ENCODE measurements around the gene ZBTB16.

- no peak for TF ChIP-seq CTCF (IDR thresholded peaks at IDR 0.05; ENCODE audit: low read length)
- TF ChIP-seq EZH2 (optimal IDR thresholded peaks at IDR 0.05; ENCODE audit: low read depth, low read length), result no peak
- no peak for TF ChIP-seq EZH2phosphoT487 (IDR thresholded peaks at IDR 0.05; ENCODE audit: low read length)
Measured at GRCh38 chr11:114033066-114033465, 26.4 kb upstream of the ZBTB16 start.

All from MM.1S (cell line).